CMK (cell line): Measurements from ENCODE around the gene ICE1.
A peak's percentile ranks its signal among the peaks of the same experiment; 100 is the strongest.
"Not testable (repeated sequence)": the region's sequence is repeated elsewhere in the genome, so short reads cannot be mapped to it uniquely, and the experiment has no call there.

Source experiments
- DNase-seq: peaks from one replicate; pipeline ENCODE4 v3.0.0-alpha.2; 2010; ENCODE audit warnings: low read depth

ICE1 gene

GRCh38 chr5:5398071-5398470 is 24.4 kb upstream of the ICE1 start:
- DNase-seq: no peak

- no peak for DNase-seq
Observed at GRCh38 chr5:5401095-5401494, 21.4 kb upstream of the ICE1 start.

- no peak for DNase-seq
Observed at GRCh38 chr5:5403741-5404140, 18.7 kb upstream of the ICE1 start.

GRCh38 chr5:5404381-5404780 is 18.1 kb upstream of the ICE1 start:
- DNase-seq: no peak

- no peak for DNase-seq
Observed at GRCh38 chr5:5405441-5405840, 17.0 kb upstream of the ICE1 start.

GRCh38 chr5:5407924-5408323 is 14.6 kb upstream of the ICE1 start:
- DNase-seq: no peak

- DNase-seq: no peak
Observed at GRCh38 chr5:5409151-5409810, 13.2 kb upstream of the ICE1 start.

- DNase-seq: not testable (repeated sequence)
Observed at GRCh38 chr5:5413856-5414255, 8.6 kb upstream of the ICE1 start.

GRCh38 chr5:5414999-5415398 is 7.5 kb upstream of the ICE1 start:
- no peak for DNase-seq

- DNase-seq: no peak
Observed at GRCh38 chr5:5416733-5417132, 5.7 kb upstream of the ICE1 start.

GRCh38 chr5:5418006-5418405 is 4.5 kb upstream of the ICE1 start:
- DNase-seq: no peak

- no peak for DNase-seq
Observed at GRCh38 chr5:5418764-5419163, 3.7 kb upstream of the ICE1 start.

- peak; percentile 25 for DNase-seq
Observed at GRCh38 chr5:5419291-5420210, 2.9 kb upstream of the ICE1 start.

GRCh38 chr5:5420251-5420650 is 2.2 kb upstream of the ICE1 start:
- no peak for DNase-seq

GRCh38 chr5:5421149-5421960 is 1.1 kb upstream of the ICE1 start:
- peak; percentile 22 for DNase-seq

GRCh38 chr5:5422819-5423515 is 490 bp downstream of the ICE1 start:
- no peak for DNase-seq

GRCh38 chr5:5423586-5423985 is 1.1 kb downstream of the ICE1 start:
- DNase-seq: no peak

- no peak for DNase-seq
Observed at GRCh38 chr5:5424736-5425135, 2.3 kb downstream of the ICE1 start.

- DNase-seq: no peak
Observed at GRCh38 chr5:5430136-5430535, 7.7 kb downstream of the ICE1 start.

- DNase-seq: no peak
Observed at GRCh38 chr5:5432020-5432707, 9.7 kb downstream of the ICE1 start.

- no peak for DNase-seq
Observed at GRCh38 chr5:5436203-5436760, 13.8 kb downstream of the ICE1 start.
